GM19099 (cell line): ENCODE measurements around the gene LRRD1.

ENCODE experiments used
- POLR2A ChIP-seq: IDR thresholded peaks from 3 replicates; pipeline ENCODE4 v1.6.1; 2011; ENCODE audit warnings: low read depth; ENCODE audit not compliant: insufficient read length; ENCODE audit errors: extremely low read depth

LRRD1 gene

GRCh38 chr7:92178928-92179924, at the start of gene LRRD1:
Gene LRRD1 (minus strand): TSS chr7:92179142. CDS start chr7:92165202, 13,940 bp downstream.
- TF ChIP-seq POLR2A: no peak

- no peak for TF ChIP-seq POLR2A
These were observed 49.8 kb upstream of the LRRD1 start for GRCh38 chr7:92228742-92229141.

- no peak for TF ChIP-seq POLR2A
These were observed 49.2 kb upstream of the LRRD1 start for GRCh38 chr7:92228100-92228499.

- TF ChIP-seq POLR2A: no peak
These were observed 48.0 kb upstream of the LRRD1 start for GRCh38 chr7:92226981-92227380.

- TF ChIP-seq POLR2A: no peak
These were observed 42.8 kb upstream of the LRRD1 start for GRCh38 chr7:92221766-92222165.

GRCh38 chr7:92206672-92207071, 27.7 kb upstream of the LRRD1 start:
- TF ChIP-seq POLR2A: no peak

GRCh38 chr7:92205987-92206386, 27.0 kb upstream of the LRRD1 start:
- no peak for TF ChIP-seq POLR2A

GRCh38 chr7:92200791-92201190, 21.8 kb upstream of the LRRD1 start:
- no peak for TF ChIP-seq POLR2A

GRCh38 chr7:92192326-92192725, 13.4 kb upstream of the LRRD1 start:
- TF ChIP-seq POLR2A: no peak

GRCh38 chr7:92177362-92177761, 1.6 kb downstream of the LRRD1 start:
- no peak for TF ChIP-seq POLR2A

- no peak for TF ChIP-seq POLR2A
These were observed 17.7 kb downstream of the LRRD1 start for GRCh38 chr7:92161271-92161670.

- no peak for TF ChIP-seq POLR2A
These were observed 20.0 kb downstream of the LRRD1 start for GRCh38 chr7:92158660-92159575.

GRCh38 chr7:92156990-92157389, 22.0 kb downstream of the LRRD1 start:
- no peak for TF ChIP-seq POLR2A

- no peak for TF ChIP-seq POLR2A
These were observed 23.7 kb downstream of the LRRD1 start for GRCh38 chr7:92155108-92155739.
